ENCODE data around the gene WWC2.

DNA sequence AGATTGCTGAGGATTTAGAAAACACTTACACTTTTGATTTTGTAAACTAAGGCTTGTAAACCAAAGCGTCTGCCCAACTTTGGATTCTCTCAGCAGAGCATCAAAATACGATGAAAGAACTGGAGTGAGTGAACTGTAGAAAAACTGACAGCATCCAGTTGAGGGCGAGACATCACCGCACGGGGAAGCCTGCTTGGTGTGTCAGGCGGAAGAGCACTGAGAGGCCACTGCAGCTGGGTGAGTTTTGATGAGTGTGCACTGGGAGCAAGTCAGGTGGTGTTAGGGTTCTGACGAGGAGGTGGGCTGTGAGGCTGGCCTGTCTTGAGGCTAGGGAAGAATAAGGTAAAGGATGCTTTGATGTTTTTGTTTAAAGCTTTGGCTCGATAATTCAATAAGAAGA lies 270.0 kb downstream of the WWC2 start:
- TF ChIP-seq, protein P1, sequence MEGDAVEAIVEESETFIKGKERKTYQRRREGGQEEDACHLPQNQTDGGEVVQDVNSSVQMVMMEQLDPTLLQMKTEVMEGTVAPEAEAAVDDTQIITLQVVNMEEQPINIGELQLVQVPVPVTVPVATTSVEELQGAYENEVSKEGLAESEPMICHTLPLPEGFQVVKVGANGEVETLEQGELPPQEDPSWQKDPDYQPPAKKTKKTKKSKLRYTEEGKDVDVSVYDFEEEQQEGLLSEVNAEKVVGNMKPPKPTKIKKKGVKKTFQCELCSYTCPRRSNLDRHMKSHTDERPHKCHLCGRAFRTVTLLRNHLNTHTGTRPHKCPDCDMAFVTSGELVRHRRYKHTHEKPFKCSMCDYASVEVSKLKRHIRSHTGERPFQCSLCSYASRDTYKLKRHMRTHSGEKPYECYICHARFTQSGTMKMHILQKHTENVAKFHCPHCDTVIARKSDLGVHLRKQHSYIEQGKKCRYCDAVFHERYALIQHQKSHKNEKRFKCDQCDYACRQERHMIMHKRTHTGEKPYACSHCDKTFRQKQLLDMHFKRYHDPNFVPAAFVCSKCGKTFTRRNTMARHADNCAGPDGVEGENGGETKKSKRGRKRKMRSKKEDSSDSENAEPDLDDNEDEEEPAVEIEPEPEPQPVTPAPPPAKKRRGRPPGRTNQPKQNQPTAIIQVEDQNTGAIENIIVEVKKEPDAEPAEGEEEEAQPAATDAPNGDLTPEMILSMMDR (IDR thresholded peaks at IDR 0.05), result no peak
- TF ChIP-seq POLR2A (IDR thresholded peaks at IDR 0.05), result no peak

All from esophagus squamous epithelium (tissue), 4 donors.